Glomerular endothelial cell (primary cell): ENCODE results near the gene LRP3. TPM values are rescaled to one million over a fixed set of nuclear protein-coding genes. Genes with fewer than 3 reads are reported as not detected.
"Not testable (repeated sequence)": the region's sequence is repeated elsewhere in the genome, so short reads cannot be mapped to it uniquely, and the experiment has no call there.

Source experiments
- DNase-seq: peaks from one replicate; pipeline ENCODE4 v3.0.0-alpha.2; 2011; ENCODE audit warnings: low read depth, low spot score; ENCODE audit errors: extremely low read depth
- total RNA-seq: library from RNA; depleted of rRNA; stranded (reverse); fragments of >200 nt; gene quantifications from 2 replicates; pipeline ENCODE4 v1.2.3, GENCODE V29; 2015

The LRP3 gene, protein sequence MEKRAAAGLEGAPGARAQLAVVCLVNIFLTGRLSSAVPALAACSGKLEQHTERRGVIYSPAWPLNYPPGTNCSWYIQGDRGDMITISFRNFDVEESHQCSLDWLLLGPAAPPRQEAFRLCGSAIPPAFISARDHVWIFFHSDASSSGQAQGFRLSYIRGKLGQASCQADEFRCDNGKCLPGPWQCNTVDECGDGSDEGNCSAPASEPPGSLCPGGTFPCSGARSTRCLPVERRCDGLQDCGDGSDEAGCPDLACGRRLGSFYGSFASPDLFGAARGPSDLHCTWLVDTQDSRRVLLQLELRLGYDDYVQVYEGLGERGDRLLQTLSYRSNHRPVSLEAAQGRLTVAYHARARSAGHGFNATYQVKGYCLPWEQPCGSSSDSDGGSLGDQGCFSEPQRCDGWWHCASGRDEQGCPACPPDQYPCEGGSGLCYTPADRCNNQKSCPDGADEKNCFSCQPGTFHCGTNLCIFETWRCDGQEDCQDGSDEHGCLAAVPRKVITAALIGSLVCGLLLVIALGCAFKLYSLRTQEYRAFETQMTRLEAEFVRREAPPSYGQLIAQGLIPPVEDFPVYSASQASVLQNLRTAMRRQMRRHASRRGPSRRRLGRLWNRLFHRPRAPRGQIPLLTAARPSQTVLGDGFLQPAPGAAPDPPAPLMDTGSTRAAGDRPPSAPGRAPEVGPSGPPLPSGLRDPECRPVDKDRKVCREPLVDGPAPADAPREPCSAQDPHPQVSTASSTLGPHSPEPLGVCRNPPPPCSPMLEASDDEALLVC
- 30.0 and 36.5 TPM in 2 replicates for total RNA-seq

DNA sequence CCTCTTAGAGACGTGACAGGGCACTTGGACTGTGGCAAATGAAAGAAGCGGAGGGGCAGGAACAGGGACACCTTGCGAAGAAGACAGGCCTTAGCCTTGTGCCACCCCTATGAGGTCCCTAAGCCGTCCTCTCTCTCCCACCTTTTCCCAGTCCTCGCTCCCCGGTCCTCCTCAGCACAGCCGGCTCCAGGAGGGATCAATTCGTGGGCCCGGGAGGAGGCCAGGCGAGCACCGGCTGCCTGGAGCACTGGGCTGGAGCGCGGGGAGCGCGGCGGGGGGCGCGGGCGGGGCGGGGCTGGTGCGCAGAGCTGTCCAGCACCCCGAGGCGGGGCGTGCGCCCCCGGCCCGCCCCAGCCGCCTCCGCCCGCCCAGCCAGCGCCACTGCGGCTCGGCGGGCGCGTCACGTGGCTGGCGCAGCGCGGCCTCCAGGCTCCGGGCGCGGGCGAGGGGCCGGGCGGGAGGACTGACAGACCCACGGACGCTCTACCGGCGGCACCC is at the start of gene LRP3:
Gene LRP3, plus strand, starts transcription at position 466 of the 498 bp plus-strand sequence. CDS start 456 bp downstream, outside the sequence.
- no peak for DNase-seq

DNA sequence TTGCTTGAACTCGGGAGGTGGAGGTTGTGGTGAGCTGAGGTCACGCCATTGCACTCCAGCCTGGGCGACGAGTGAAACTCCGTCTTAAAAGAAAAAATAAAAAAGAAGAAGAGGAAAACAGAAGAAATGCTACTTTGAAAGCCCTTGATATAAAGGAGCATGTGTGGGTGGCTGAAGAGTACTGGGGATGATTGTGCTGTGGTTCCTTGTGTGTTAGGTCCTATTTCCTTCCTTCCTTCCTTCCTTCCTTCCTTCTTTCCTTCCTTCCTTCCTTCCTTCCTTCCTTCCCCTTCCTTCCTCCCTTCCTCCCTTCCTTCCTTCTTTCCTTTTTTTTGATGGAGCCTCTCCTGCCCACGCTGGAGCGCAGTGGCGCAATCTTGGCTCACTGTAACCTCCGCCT is 47.9 kb upstream of the LRP3 start:
- no peak for DNase-seq

GRCh38 chr19:33147538-33147937 is 46.6 kb upstream of the LRP3 start:
- no peak for DNase-seq

DNA sequence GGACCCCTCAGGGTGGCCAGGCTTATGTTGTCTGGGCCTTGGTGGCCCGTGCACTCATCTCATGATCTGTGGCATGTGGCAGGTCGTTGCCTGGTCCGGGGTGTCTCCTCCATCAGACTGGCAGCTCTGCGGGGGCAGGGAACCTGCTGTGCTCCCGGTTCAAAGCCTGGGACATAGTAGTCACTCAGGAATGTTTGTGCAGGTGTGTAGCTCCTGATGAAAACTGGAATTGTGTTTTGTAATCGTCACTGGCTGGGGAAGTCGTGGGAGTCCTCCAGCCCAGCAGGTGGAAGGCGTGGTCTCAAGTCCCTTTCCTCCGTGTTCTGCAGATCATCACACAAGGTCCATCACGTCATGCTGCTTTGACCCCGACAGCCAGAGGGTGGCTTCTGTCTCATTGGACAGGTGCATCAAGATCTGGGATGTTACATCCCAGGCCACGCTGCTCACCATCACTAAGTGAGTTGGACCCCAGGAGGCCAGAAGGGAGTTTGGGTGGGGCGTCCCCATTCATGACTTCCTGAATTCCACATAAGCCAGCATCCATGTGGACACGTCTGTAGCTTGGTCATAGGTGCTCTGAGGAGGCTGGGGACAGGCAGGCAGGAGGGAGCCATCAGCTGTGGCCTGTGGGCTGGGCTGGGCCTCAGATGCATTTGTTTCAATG is 43.1 kb upstream of the LRP3 start:
- DNase-seq, result no peak

GRCh38 chr19:33152176-33152575 is 42.0 kb upstream of the LRP3 start:
- no peak for DNase-seq

DNA sequence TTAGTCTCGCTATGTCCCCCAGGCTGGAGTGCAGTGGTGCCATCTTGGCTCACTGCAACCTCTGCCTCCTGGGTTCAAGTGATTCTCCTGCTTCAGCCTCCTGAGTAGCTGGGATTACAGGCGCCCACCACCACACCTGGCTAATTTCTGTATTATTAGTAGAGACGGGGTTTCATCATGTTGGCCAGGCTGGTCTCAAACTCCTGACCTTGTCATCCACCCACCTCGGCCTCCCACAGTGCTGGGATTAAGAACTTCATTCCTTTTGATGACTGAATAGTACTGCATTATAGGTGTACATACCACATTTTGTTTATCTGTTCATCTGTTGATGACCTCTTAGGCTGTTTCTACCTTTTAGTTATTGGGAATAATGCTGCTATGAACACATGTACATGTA is 41.5 kb upstream of the LRP3 start:
- not testable (repeated sequence) for DNase-seq

GRCh38 chr19:33154313-33154712 is 39.8 kb upstream of the LRP3 start:
- not testable (repeated sequence) for DNase-seq

- DNase-seq, result no peak
Observed at GRCh38 chr19:33156334-33156733, 37.8 kb upstream of the LRP3 start.

DNA sequence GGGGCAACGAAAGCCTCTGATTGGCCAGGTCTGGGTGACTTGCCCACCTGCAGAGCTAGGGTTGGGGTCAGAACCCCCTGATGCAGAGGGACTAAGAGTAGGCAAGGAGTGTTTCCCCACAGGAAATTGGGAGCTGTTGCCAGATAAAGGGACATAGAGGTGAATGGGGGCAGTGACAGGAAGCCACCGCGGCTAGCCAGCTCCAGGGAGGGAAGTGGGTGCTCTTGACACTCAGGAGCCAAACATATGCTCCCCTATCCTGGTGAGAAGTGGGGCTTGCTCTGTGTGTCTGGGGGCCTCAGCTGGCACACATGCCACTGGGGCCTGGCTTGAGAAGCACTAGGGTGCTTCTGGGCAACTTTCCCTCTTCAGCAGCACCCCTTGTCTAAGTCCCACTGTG is 36.2 kb upstream of the LRP3 start:
- DNase-seq, result no peak

DNA sequence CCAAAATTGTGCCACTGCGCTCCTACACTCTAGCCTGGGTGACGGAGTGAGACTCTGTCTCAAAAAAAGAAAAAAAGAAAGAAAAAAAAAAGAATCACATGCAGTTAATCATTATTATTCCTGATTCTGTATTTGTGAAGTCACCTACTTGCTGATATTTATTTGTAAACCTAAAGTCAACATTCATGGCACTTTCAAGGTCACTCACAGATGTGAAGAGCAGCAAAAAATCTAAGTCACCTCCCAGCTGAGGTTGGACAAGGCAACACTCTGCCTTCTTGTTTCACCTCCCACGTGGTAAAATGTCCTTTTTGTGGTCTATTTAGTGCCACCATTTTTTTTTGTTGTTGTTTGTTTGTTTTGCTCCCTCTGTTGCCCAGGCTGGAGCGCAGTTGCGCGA is 35.8 kb upstream of the LRP3 start:
- no peak for DNase-seq

- DNase-seq, result no peak
Observed at GRCh38 chr19:33159149-33159548, 35.0 kb upstream of the LRP3 start.

DNA sequence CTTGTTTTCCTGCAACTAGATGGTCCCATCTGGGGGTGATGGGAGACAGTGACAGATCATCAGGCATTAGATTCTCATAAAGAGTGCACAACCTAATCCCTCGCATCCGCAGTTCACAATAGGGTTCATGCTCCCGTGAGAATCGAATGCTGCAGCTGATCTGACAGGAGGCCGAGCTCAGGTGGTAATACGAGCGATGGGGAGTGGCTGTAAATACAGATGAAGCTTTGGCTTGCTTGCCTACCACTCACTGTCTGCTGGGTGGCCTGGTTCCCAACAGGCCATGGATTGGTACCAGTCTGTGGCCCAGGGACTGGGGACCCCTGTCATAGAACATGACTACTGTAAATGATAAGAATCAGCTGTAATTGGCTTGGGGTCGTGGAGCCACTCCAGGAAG is 34.2 kb upstream of the LRP3 start:
- no peak for DNase-seq

GRCh38 chr19:33161201-33161600 is 32.9 kb upstream of the LRP3 start:
- DNase-seq, result no peak

- DNase-seq, result no peak
Observed at GRCh38 chr19:33163481-33163880, 30.6 kb upstream of the LRP3 start.

GRCh38 chr19:33166037-33166436 is 28.1 kb upstream of the LRP3 start:
- DNase-seq, result not testable (repeated sequence)

GRCh38 chr19:33167438-33167837 is 26.7 kb upstream of the LRP3 start:
- no peak for DNase-seq

- no peak for DNase-seq
Observed at GRCh38 chr19:33168528-33168927, 25.6 kb upstream of the LRP3 start.

GRCh38 chr19:33171222-33171795 is 22.8 kb upstream of the LRP3 start:
- DNase-seq, result no peak

DNA sequence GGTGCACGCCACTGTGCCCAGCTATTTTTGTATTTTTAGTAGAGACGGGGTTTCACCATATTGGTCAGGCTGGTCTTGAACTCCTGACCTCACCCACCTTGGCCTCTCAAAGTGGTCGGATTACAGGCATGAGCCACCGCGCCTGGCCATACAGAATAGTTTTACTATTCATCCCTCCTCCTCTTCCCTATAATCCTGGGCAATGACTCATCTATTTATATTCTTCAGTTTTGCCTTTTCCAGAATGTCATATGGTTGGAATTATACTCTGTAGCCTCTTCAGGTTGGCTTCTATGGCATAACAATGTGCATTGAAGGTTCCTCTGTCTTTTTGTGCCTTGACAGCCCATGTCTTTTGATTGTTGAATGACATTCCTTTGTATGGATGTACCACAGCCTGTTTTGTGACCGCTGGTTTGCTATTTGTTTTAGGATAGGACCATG is 22.2 kb upstream of the LRP3 start:
- no peak for DNase-seq

- DNase-seq, result no peak
Observed at GRCh38 chr19:33174186-33174585, 19.9 kb upstream of the LRP3 start.
